Adrenal gland (tissue), 5 donors: ENCODE data around the gene ASPG.

Source experiments
- POLR2A ChIP-seq, 2 donors: fragments of 450-650 bp; IDR thresholded peaks; one replicate each; pipeline ENCODE4 v1.6.1; 2017; ENCODE audit warnings: antibody characterized with exemption in 2 of 2, mild to moderate bottlenecking in 2 of 2, moderate library complexity in 1 of 2
- TF ChIP-seq, protein P1 (sequence below), 6 experiments: fragments of 450-650 bp in 4 of 6; fragments of 200-600 bp in 2 of 6; sonication (generic) in 1 of 6; IDR thresholded peaks; 1 replicate in 5 of 6; 2 replicates in 1 of 6; pipeline versions ENCODE4 v1.5.1 to v1.8.0; 2016 to 2021; ENCODE audit warnings: antibody characterized with exemption in 6 of 6, mild to moderate bottlenecking in 2 of 6, moderate library complexity in 1 of 6
- donor health status: DM: no; HTN: no; CAD: no.

DNA sequence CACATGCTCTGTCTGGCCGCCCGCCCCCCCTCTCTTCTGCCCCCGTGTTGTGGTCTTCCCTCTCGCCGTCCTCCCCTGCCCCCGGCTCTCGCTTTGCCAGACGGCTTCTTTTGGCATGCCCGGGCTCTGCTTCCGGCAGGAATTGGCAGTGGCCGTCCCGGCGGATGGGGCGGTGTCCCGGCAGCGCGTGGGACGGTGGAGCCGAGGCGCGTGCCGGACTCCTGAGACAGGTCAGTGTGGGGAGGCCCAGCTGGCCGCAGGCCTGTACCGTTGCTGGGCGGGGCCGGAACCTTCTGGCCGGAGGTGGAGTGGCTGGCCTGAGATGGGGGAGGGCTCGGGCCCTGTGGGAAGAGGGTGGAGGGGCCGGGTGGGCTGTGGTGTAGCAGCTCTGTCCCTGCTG lies 70.0 kb downstream of the ASPG start:
- TF ChIP-seq, protein P1, sequence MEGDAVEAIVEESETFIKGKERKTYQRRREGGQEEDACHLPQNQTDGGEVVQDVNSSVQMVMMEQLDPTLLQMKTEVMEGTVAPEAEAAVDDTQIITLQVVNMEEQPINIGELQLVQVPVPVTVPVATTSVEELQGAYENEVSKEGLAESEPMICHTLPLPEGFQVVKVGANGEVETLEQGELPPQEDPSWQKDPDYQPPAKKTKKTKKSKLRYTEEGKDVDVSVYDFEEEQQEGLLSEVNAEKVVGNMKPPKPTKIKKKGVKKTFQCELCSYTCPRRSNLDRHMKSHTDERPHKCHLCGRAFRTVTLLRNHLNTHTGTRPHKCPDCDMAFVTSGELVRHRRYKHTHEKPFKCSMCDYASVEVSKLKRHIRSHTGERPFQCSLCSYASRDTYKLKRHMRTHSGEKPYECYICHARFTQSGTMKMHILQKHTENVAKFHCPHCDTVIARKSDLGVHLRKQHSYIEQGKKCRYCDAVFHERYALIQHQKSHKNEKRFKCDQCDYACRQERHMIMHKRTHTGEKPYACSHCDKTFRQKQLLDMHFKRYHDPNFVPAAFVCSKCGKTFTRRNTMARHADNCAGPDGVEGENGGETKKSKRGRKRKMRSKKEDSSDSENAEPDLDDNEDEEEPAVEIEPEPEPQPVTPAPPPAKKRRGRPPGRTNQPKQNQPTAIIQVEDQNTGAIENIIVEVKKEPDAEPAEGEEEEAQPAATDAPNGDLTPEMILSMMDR (IDR thresholded peaks at IDR 0.05): no peak
- no peak for TF ChIP-seq POLR2A (IDR thresholded peaks at IDR 0.05)
